Activated CD8-positive, alpha-beta memory T cell treated with anti-CD3 and anti-CD28 coated beads, Interleukin-2, amount 50 U/mL, for 1 hour (primary cell): ENCODE results near the gene PRR33.
"Not testable (repeated sequence)": the region's sequence is repeated elsewhere in the genome, so short reads cannot be mapped to it uniquely, and the experiment has no call there.

ENCODE experiments used
- DNase-seq: peaks from one replicate; pipeline ENCODE4 v3.0.0-alpha.2; 2020; ENCODE audit errors: extremely low read depth

PRR33 gene

GRCh38 chr11:1891831-1892115 lies at the start of gene PRR33:
Gene PRR33 (minus strand): TSS chr11:1891895. CDS start chr11:1890584, 1,311 bp downstream.
- no peak for DNase-seq

GRCh38 chr11:1939788-1940187 lies 48.1 kb upstream of the PRR33 start:
- not testable (repeated sequence) for DNase-seq

GRCh38 chr11:1939006-1939625 lies 47.4 kb upstream of the PRR33 start:
- no peak for DNase-seq

- DNase-seq: no peak
These were observed 46.8 kb upstream of the PRR33 start for GRCh38 chr11:1938343-1939005.

GRCh38 chr11:1937616-1938342 lies 46.1 kb upstream of the PRR33 start:
- no peak for DNase-seq

GRCh38 chr11:1936781-1937615 lies 45.3 kb upstream of the PRR33 start:
- no peak for DNase-seq

- DNase-seq: no peak
These were observed 44.5 kb upstream of the PRR33 start for GRCh38 chr11:1936072-1936780.

- no peak for DNase-seq
These were observed 43.7 kb upstream of the PRR33 start for GRCh38 chr11:1935156-1936071.

GRCh38 chr11:1934335-1935155 lies 42.9 kb upstream of the PRR33 start:
- no peak for DNase-seq

GRCh38 chr11:1933416-1934334 lies 42.0 kb upstream of the PRR33 start:
- DNase-seq: no peak

- no peak for DNase-seq
These were observed 41.0 kb upstream of the PRR33 start for GRCh38 chr11:1932681-1933080.

- DNase-seq: no peak
These were observed 40.4 kb upstream of the PRR33 start for GRCh38 chr11:1932105-1932480.

GRCh38 chr11:1931341-1932104 lies 39.8 kb upstream of the PRR33 start:
- no peak for DNase-seq

GRCh38 chr11:1930462-1930830 lies 38.8 kb upstream of the PRR33 start:
- DNase-seq: no peak

- DNase-seq: no peak
These were observed 38.1 kb upstream of the PRR33 start for GRCh38 chr11:1929621-1930461.

- DNase-seq: no peak
These were observed 37.3 kb upstream of the PRR33 start for GRCh38 chr11:1928891-1929541.
